Neural progenitor cell (in vitro differentiated cells): ENCODE measurements around the gene STAT5A. TPM values are rescaled to one million over a fixed set of nuclear protein-coding genes. Genes with fewer than 3 reads are reported as not detected.
"Not testable (repeated sequence)": the region's sequence is repeated elsewhere in the genome, so short reads cannot be mapped to it uniquely, and the experiment has no call there.

ENCODE experiments used
- DNase-seq: peaks from one replicate; pipeline ENCODE4 v3.0.0-alpha.2; 2016; ENCODE audit warnings: low spot score
- H2AFZ ChIP-seq: fragments of 200-600 bp; sonication (generic); replicated peaks from 2 replicates; pipeline ENCODE4 v1.6.1; 2016; ENCODE audit warnings: antibody characterized with exemption
- H3F3A ChIP-seq: fragments of 200-600 bp; sonication (generic); 2 replicates; pipeline ENCODE4 v1.6.1; 2016; ENCODE audit warnings: antibody characterized with exemption, low read depth
- H3K27ac ChIP-seq: fragments of 200-600 bp; sonication (generic); 2 replicates; pipeline ENCODE4 v1.5.1; 2016; ENCODE audit warnings: mild to moderate bottlenecking
- H3K27me3 ChIP-seq: fragments of 200-600 bp; sonication (generic); 2 replicates; pipeline ENCODE4 v1.6.1; 2016; ENCODE audit warnings: mild to moderate bottlenecking, moderate library complexity
- H3K36me3 ChIP-seq: fragments of 200-600 bp; sonication (generic); 2 replicates; pipeline ENCODE4 v1.5.1; 2016
- H3K4me1 ChIP-seq: fragments of 200-600 bp; sonication (generic); 2 replicates; pipeline ENCODE4 v1.6.1; 2016; ENCODE audit warnings: mixed run types
- H3K4me2 ChIP-seq: fragments of 200-600 bp; sonication (generic); 2 replicates; pipeline ENCODE4 v1.6.1; 2016
- H3K4me3 ChIP-seq: fragments of 200-600 bp; sonication (generic); 2 replicates; pipeline ENCODE4 v1.5.1; 2016
- H3K79me2 ChIP-seq: fragments of 200-600 bp; sonication (generic); 2 replicates; pipeline ENCODE4 v1.6.1; 2016; ENCODE audit warnings: low read depth
- H3K9ac ChIP-seq: fragments of 200-600 bp; sonication (generic); 2 replicates; pipeline ENCODE4 v1.6.1; 2016
- H3K9me3 ChIP-seq: fragments of 200-600 bp; sonication (generic); 2 replicates; pipeline ENCODE4 v1.5.1; 2016; ENCODE audit warnings: low read depth
- H4K20me1 ChIP-seq: fragments of 200-600 bp; sonication (generic); 2 replicates; pipeline ENCODE4 v1.6.1; 2016; ENCODE audit warnings: low read depth
- H3K27ac Mint-ChIP-seq: 3 replicates; pipeline ENCODE4 v1.8.0; 2021; ENCODE audit warnings: mixed read lengths
- H3K27me3 Mint-ChIP-seq: 2 replicates; pipeline ENCODE4 v1.8.0; 2022; ENCODE audit warnings: low read depth, mild to moderate bottlenecking, inconsistent platforms, moderate library complexity, mixed read lengths; ENCODE audit not compliant: insufficient read depth
- H3K36me3 Mint-ChIP-seq: 3 replicates; pipeline ENCODE4 v1.8.0; 2021; ENCODE audit warnings: mixed read lengths
- H3K4me1 Mint-ChIP-seq: 3 replicates; pipeline ENCODE4 v1.8.0; 2021; ENCODE audit warnings: mixed read lengths
- H3K4me3 Mint-ChIP-seq: 3 replicates; pipeline ENCODE4 v1.8.0; 2021; ENCODE audit warnings: mild to moderate bottlenecking, moderate library complexity, mixed read lengths
- H3K9me3 Mint-ChIP-seq: 3 replicates; pipeline ENCODE4 v1.8.0; 2020; ENCODE audit warnings: mixed read lengths
- EZH2 ChIP-seq: fragments of 200-600 bp; sonication (generic); IDR thresholded peaks from 2 replicates; pipeline ENCODE4 v1.6.1; 2017; ENCODE audit warnings: antibody characterized with exemption, mild to moderate bottlenecking, moderate library complexity
- EZH2phosphoT487 ChIP-seq: fragments of 200-600 bp; sonication (generic); IDR thresholded peaks from 2 replicates; pipeline ENCODE4 v1.6.1; 2017; ENCODE audit warnings: antibody characterized with exemption
- total RNA-seq: library from RNA; depleted of rRNA; stranded (reverse); fragments of >200 nt; gene quantifications from 2 replicates; pipeline ENCODE4 v1.2.3, GENCODE V29; 2015; ENCODE audit warnings: low replicate concordance
- TF ChIP-seq, protein P1 (sequence below): fragments of 200-600 bp; sonication (generic); IDR thresholded peaks from 2 replicates; pipeline ENCODE4 v1.5.1; 2017; ENCODE audit warnings: antibody characterized with exemption, mild to moderate bottlenecking

STAT5A gene
- total RNA-seq, 1 donor from 2014 or later = 10.0 TPM

DNA sequence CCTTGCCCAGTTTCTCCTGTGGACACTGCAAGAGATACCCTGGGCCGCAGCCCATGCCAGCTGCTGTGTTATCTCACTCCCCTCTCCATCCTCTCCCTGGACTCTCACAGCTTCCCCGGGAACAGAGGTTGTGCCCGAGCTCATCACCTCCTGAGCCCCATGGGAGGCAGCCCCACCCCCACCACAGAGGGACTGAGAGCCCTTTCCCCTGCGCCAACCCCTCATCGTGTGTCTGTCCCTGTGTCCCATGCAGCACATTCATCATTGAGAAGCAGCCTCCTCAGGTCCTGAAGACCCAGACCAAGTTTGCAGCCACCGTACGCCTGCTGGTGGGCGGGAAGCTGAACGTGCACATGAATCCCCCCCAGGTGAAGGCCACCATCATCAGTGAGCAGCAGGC lies 12.7 kb downstream of the STAT5A start:
- Histone ChIP-seq H3K4me2 (no peak overlapping the region), H3K27me3 (no peaks in the 10 kb centered on the region), H3K9ac (no peak overlapping the region), H3K36me3 (no peaks in the 10 kb centered on the region), H3K9me3 (no peaks in the 10 kb centered on the region), H3K4me1 (no peaks in the 10 kb centered on the region), H4K20me1 (no peaks in the 10 kb centered on the region), H3K27ac (no peak overlapping the region), H3K79me2 (no peaks in the 10 kb centered on the region), H3F3A (no peaks in the 10 kb centered on the region), H3K4me3 (no peak overlapping the region), H2AFZ (no peak overlapping the region)
- no peak for DNase-seq
- Mint-ChIP-seq H3K4me1 (peaks cover 2% of the 10 kb centered on the region), H3K9me3 (no peaks in the 10 kb centered on the region), H3K36me3 (no peaks in the 10 kb centered on the region), H3K27ac (no peak overlapping the region), H3K4me3 (no peak overlapping the region), H3K27me3 (peaks cover 14% of the 10 kb centered on the region)
- TF ChIP-seq, protein P1, sequence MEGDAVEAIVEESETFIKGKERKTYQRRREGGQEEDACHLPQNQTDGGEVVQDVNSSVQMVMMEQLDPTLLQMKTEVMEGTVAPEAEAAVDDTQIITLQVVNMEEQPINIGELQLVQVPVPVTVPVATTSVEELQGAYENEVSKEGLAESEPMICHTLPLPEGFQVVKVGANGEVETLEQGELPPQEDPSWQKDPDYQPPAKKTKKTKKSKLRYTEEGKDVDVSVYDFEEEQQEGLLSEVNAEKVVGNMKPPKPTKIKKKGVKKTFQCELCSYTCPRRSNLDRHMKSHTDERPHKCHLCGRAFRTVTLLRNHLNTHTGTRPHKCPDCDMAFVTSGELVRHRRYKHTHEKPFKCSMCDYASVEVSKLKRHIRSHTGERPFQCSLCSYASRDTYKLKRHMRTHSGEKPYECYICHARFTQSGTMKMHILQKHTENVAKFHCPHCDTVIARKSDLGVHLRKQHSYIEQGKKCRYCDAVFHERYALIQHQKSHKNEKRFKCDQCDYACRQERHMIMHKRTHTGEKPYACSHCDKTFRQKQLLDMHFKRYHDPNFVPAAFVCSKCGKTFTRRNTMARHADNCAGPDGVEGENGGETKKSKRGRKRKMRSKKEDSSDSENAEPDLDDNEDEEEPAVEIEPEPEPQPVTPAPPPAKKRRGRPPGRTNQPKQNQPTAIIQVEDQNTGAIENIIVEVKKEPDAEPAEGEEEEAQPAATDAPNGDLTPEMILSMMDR = no peak
- TF ChIP-seq EZH2phosphoT487 (no peak), EZH2 (no peak)

DNA sequence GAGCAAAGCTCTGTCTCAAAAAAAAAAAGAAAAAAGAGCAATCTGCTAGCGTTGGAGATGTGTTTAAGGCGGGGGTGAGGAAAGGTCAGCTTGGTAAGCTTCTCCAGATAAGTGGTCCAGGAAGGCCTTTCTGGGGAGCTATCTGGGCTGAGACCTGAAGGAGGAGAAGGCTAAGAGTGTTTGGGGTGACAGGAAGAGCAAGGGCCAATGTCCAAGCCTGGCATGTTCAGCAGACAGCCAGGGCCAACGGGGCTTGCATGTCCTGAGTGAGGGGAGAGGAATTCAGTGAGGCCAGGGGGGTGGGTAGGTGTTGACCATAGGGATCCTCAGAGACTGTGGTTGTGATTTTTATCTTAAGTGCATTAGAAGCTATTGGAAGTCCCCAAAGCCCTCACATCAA lies 15.4 kb downstream of the STAT5A start:
- peaks cover 13% of the 10 kb centered on the region for H3K27me3 Mint-ChIP-seq

DNA sequence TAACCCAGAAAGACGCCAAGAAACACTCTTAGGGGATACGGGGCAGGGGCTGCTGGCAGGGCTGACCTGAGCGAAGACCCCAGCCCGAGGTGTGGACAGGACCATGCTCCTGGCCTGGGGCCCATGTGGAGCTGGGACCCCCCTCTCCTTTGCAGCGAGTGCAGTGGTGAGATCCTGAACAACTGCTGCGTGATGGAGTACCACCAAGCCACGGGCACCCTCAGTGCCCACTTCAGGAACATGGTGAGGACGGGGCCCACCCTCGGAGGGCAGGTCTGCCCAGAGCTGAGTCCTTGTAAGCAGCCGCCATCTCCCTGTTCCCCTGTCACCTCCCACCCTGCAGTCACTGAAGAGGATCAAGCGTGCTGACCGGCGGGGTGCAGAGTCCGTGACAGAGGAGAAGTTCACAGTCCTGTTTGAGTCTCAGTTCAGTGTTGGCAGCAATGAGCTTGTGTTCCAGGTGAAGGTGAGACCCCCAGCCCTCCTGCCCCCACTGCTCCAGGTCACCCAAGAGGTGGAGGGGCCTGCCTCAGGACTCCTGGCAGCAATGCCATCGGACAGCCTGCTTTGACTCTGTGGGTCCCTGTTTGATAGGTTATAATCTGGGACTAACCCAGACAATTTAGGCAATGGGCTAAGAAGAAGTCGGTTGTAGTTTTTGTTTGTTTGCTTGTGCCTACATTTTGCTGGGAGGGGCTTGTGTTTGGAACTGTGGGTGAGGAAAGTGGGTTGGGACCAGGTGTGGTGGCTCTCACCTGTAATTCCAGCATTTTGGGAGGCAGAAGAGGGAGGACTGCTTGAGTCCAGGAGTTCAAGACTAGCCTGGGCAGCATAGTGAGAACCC lies 16.1 kb downstream of the STAT5A start:
- H3K79me2 ChIP-seq = no peaks in the 10 kb centered on the region
- H3F3A ChIP-seq = no peaks in the 10 kb centered on the region
- no peaks in the 10 kb centered on the region for H3K27me3 ChIP-seq
- H3K36me3 Mint-ChIP-seq = no peaks in the 10 kb centered on the region
- H3K9ac ChIP-seq = no peak overlapping the region
- DNase-seq = no peak
- H3K4me3 Mint-ChIP-seq = no peak overlapping the region
- peaks cover 10% of the 10 kb centered on the region for H3K27me3 Mint-ChIP-seq
- H3K9me3 ChIP-seq = no peaks in the 10 kb centered on the region
- H3K27ac ChIP-seq = no peak overlapping the region
- H3K27ac Mint-ChIP-seq = peak overlapping the region; percentile 53
- no peaks in the 10 kb centered on the region for H3K4me1 ChIP-seq
- H4K20me1 ChIP-seq = no peaks in the 10 kb centered on the region
- H3K36me3 ChIP-seq = no peaks in the 10 kb centered on the region
- no peak overlapping the region for H3K4me2 ChIP-seq
- H3K4me3 ChIP-seq = no peak overlapping the region
- no peak overlapping the region for H2AFZ ChIP-seq
- TF ChIP-seq EZH2phosphoT487 (no peak), EZH2 (no peak)
- TF ChIP-seq, protein P1 = no peak
- H3K9me3 Mint-ChIP-seq = no peaks in the 10 kb centered on the region
- H3K4me1 Mint-ChIP-seq = peaks cover 2% of the 10 kb centered on the region

More for the DNA sequence above, 15.4 kb downstream of the STAT5A start:
- Histone ChIP-seq H3K79me2 (no peaks in the 10 kb centered on the region), H3K27me3 (no peaks in the 10 kb centered on the region), H2AFZ (no peak overlapping the region), H3K27ac (no peak overlapping the region), H3K4me3 (no peak overlapping the region), H3K4me1 (no peaks in the 10 kb centered on the region), H3K4me2 (no peak overlapping the region), H3K9me3 (no peaks in the 10 kb centered on the region), H3K9ac (no peak overlapping the region), H3K36me3 (no peaks in the 10 kb centered on the region), H4K20me1 (no peaks in the 10 kb centered on the region), H3F3A (no peaks in the 10 kb centered on the region)
- Mint-ChIP-seq H3K9me3 (no peaks in the 10 kb centered on the region), H3K4me3 (no peak overlapping the region), H3K27ac (peak overlapping the region; percentile 53), H3K36me3 (no peaks in the 10 kb centered on the region), H3K4me1 (peaks cover 2% of the 10 kb centered on the region)
- TF ChIP-seq EZH2phosphoT487 = no peak
- TF ChIP-seq, protein P1 = no peak
- no peak for TF ChIP-seq EZH2
- no peak for DNase-seq

DNA sequence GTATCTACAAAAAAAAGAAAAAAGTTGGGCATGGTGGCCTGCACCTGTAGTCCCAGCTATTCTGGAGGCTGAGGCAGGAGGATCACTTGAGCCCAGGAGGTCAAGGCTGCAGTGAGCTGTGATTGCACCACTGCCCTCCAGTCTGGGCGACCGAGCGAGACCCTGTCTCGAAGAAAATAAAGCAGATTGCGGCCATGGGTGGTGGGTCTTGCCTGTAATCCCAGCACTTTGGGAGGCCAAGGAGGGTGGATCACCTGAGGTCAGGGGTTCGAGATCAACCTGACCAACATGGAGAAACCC lies 16.7 kb downstream of the STAT5A start:
- not testable (repeated sequence) for H3K27me3 ChIP-seq, H2AFZ ChIP-seq, H3K4me2 ChIP-seq, H3K9me3 ChIP-seq, H3K4me1 ChIP-seq, H3K27ac ChIP-seq, H3K4me3 Mint-ChIP-seq, H4K20me1 ChIP-seq, H3K9me3 Mint-ChIP-seq, H3K27me3 Mint-ChIP-seq, H3K79me2 ChIP-seq, H3F3A ChIP-seq, H3K36me3 ChIP-seq, H3K36me3 Mint-ChIP-seq, H3K9ac ChIP-seq, H3K4me3 ChIP-seq, H3K27ac Mint-ChIP-seq, H3K4me1 Mint-ChIP-seq, DNase-seq
